Measurements from ENCODE around the gene ITPR2.
A peak's percentile ranks its signal among the peaks of the same experiment; 100 is the strongest.
"Not testable (repeated sequence)": the region's sequence is repeated elsewhere in the genome, so short reads cannot be mapped to it uniquely, and the experiment has no call there.

ITPR2 gene

DNA sequence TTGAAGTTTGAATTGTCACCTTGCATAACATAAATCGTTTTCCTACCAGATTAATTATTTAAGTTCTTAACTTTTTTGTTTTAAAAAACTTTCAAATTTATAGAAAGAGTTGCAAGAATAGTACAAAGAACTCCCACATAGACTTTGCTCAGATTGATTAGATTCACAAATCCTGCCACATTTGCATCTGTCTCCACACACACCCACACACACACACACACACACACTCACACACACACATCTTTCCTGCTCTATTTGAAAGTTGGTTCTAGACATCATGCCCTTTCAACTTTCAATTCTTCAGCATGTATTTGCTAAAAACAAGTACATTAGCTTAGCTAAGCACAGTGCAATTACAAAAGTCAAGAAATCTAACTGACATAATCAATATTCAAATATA, 184.0 kb downstream of the ITPR2 start:
- H3K27ac ChIP-seq: no peak overlapping the region
- TF ChIP-seq CTCF (conservative IDR thresholded peaks at IDR 0.05; ENCODE audit: low read depth): no peak
- CTCF ChIA-PET: interaction anchor here (0.6 kb wide), 1 partner anchor 248 kb away, joined by 3 read pairs; no protein-coding TSS in a partner anchor
- no peak for DNase-seq (ENCODE audit: low spot score)
- POLR2A ChIA-PET (ENCODE audit: low non-redundant PET): no interaction called here

- ChIA-PET CTCF (interaction anchor here (0.6 kb wide), 1 partner anchor 247 kb away, joined by 3 read pairs; no protein-coding TSS in a partner anchor), POLR2A (ENCODE audit: low non-redundant PET) (no interaction called here)
- TF ChIP-seq CTCF (conservative IDR thresholded peaks at IDR 0.05; ENCODE audit: low read depth): no peak
- DNase-seq (ENCODE audit: low spot score): peak; percentile 35
- H3K27ac ChIP-seq: no peak overlapping the region
Observed at GRCh38 chr12:26648584-26648983, 184.4 kb downstream of the ITPR2 start.

DNA sequence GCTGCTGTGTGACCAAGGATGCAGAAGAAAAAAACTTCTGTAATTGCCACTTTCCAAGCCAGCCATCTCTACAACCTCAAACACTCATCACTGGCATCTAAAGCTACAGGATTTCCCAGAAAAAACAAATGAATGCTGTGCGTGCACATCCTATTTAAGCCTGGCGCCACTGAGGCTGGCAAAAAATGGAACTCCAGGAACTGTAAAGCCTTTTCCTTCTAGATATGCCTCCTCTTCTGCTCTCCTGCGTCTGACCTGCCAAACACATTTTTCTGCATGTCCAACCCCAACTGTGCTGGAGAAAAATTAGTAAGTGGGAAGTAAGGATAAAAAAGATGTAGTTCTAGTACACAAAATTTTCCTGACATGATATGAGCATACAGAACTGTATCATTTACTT, 184.9 kb downstream of the ITPR2 start:
- POLR2A ChIA-PET (ENCODE audit: low non-redundant PET): no interaction called here
- CTCF ChIA-PET: no interaction called here
- DNase-seq (ENCODE audit: low spot score): no peak
- no peak overlapping the region for H3K27ac ChIP-seq
- TF ChIP-seq CTCF (conservative IDR thresholded peaks at IDR 0.05; ENCODE audit: low read depth): no peak

DNA sequence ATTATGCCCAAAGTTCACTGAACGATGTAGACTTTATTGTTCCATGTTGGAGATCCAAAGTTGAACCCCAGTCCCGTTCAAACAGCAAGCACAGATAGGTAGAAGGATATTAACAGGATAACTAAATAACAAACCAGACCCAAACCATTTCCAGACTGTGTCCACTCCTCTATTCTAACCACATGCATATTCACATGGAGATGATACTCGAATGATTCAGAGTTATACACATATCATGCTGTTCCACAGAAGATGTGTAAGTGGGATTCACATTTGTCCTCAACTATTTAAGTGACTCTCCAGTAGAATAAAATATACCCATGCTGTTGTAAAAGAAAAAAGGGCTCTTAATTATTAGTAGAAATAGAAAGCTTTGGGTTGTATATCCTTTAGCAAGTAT, 185.9 kb downstream of the ITPR2 start:
- no peak overlapping the region for H3K27ac ChIP-seq
- DNase-seq (ENCODE audit: low spot score): no peak
- ChIA-PET POLR2A (ENCODE audit: low non-redundant PET) (no interaction called here), CTCF (no interaction called here)
- no peak for TF ChIP-seq CTCF (conservative IDR thresholded peaks at IDR 0.05; ENCODE audit: low read depth)

GRCh38 chr12:26646571-26646970, 186.4 kb downstream of the ITPR2 start:
- ChIA-PET CTCF (no interaction called here), POLR2A (ENCODE audit: low non-redundant PET) (no interaction called here)
- DNase-seq (ENCODE audit: low spot score): no peak
- H3K27ac ChIP-seq: no peak overlapping the region
- TF ChIP-seq CTCF (conservative IDR thresholded peaks at IDR 0.05; ENCODE audit: low read depth): no peak

GRCh38 chr12:26644376-26644775, 188.6 kb downstream of the ITPR2 start:
- DNase-seq (ENCODE audit: low spot score); CTCF ChIA-PET; H3K27ac ChIP-seq: not testable (repeated sequence)
- POLR2A ChIA-PET (ENCODE audit: low non-redundant PET): interaction anchor here (0.6 kb wide), 1 partner anchor 42 kb away, joined by 3 read pairs; no protein-coding TSS in a partner anchor

GRCh38 chr12:26643532-26644315, 189.3 kb downstream of the ITPR2 start:
- H3K27ac ChIP-seq: no peak overlapping the region
- TF ChIP-seq CTCF (conservative IDR thresholded peaks at IDR 0.05; ENCODE audit: low read depth): no peak
- no peak for DNase-seq (ENCODE audit: low spot score)
- POLR2A ChIA-PET (ENCODE audit: low non-redundant PET): interaction anchor here (0.6 kb wide), 1 partner anchor 43 kb away, joined by 3 read pairs; no protein-coding TSS in a partner anchor
- CTCF ChIA-PET: no interaction called here

Data from RWPE1 (cell line).